SK-N-SH (cell line): Measurements from ENCODE around the gene ZNF564. TPM values are rescaled to one million over a fixed set of nuclear protein-coding genes. Genes with fewer than 3 reads are reported as not detected.

Experiments used
- CTCF ChIA-PET: fragments of 300-600, 350-600 bp; formaldehyde crosslinking; extraction: SDS; loops from one replicate; lab custom pipeline; 2021; lab: Yijun Ruan, JAX
- POLR2A ChIA-PET: fragments of 350-600 bp; sonication (Branson Sonifier 250); formaldehyde crosslinking; extraction: SDS; loops from one replicate; lab custom pipeline; 2020; ENCODE audit warnings: antibody characterized with exemption, inconsistent platforms; lab: Yijun Ruan, JAX
- DNase-seq: peaks from one replicate; pipeline ENCODE4 v3.0.0; 2012
- H2AFZ ChIP-seq: fragments of 200-600 bp; sonication (generic); 2 replicates; pipeline ENCODE4 v1.8.1; 2016; ENCODE audit warnings: antibody characterized with exemption, mild to moderate bottlenecking, low read depth
- H3F3A ChIP-seq: fragments of 200-600 bp; sonication (generic); replicated peaks from 2 replicates; pipeline ENCODE3; 2016; ENCODE audit warnings: antibody characterized with exemption, mild to moderate bottlenecking; ENCODE audit not compliant: insufficient read depth
- H3K27ac ChIP-seq, 2 experiments: fragments of 200-500 bp in 1 of 2; fragments of 200-600 bp in 1 of 2; sonication (Bioruptor generic) in 1 of 2; sonication (generic), shearing (Covaris generic) in 1 of 2; 2 replicates each; pipeline versions ENCODE4 v1.5.1 to v1.6.1; 2014 to 2016; ENCODE audit warnings: low read depth in 2 of 2, inconsistent platforms in 1 of 2, low read length in 1 of 2, mild to moderate bottlenecking in 1 of 2, mixed read lengths in 1 of 2
- H3K27me3 ChIP-seq: fragments of 200-600 bp; sonication (generic), shearing (Covaris generic); 2 replicates; pipeline ENCODE4 v1.6.1; 2016; ENCODE audit warnings: mixed run types; ENCODE audit not compliant: insufficient read depth
- H3K36me3 ChIP-seq, 2 experiments: fragments of 200-500 bp in 1 of 2; fragments of 200-600 bp in 1 of 2; sonication (Bioruptor generic) in 1 of 2; sonication (generic) in 1 of 2; replicated peaks in 1 of 2; 2 replicates each; pipeline versions ENCODE3 to v1.5.1; 2014 to 2016; ENCODE audit warnings: low read length in 1 of 2, mild to moderate bottlenecking in 1 of 2; ENCODE audit not compliant: insufficient read depth in 2 of 2, control insufficient read depth in 1 of 2
- H3K4me1 ChIP-seq, 2 experiments: fragments of 200-500 bp in 1 of 2; fragments of 200-600 bp in 1 of 2; sonication (Bioruptor generic) in 1 of 2; sonication (generic), shearing (Covaris generic) in 1 of 2; 2 replicates each; pipeline versions ENCODE4 v1.5.1 to v1.6.1; 2014 to 2016; ENCODE audit warnings: low read depth in 1 of 2, low read length in 1 of 2, mixed run types in 1 of 2; ENCODE audit not compliant: insufficient read depth in 2 of 2, control insufficient read depth in 1 of 2
- H3K4me2 ChIP-seq: fragments of 200-600 bp; sonication (generic), shearing (Covaris generic); 2 replicates; pipeline ENCODE4 v1.6.1; 2017; ENCODE audit warnings: mixed run types
- H3K4me3 ChIP-seq, 2 experiments: fragments of 200-500 bp in 1 of 2; fragments of 200-600 bp in 1 of 2; sonication (Bioruptor generic) in 1 of 2; sonication (generic), shearing (Covaris generic) in 1 of 2; 2 replicates each; pipeline versions ENCODE4 v1.5.1 to v1.8.1; 2014 to 2016; ENCODE audit warnings: low read depth in 2 of 2, inconsistent platforms in 1 of 2, low read length in 1 of 2, mild to moderate bottlenecking in 1 of 2, mixed read lengths in 1 of 2, moderate library complexity in 1 of 2
- H3K79me2 ChIP-seq: fragments of 200-600 bp; sonication (generic); 2 replicates; pipeline ENCODE4 v1.8.1; 2017; ENCODE audit warnings: mild to moderate bottlenecking; ENCODE audit not compliant: insufficient read depth
- H3K9ac ChIP-seq: fragments of 200-600 bp; sonication (generic); 2 replicates; pipeline ENCODE4 v1.6.1; 2017; ENCODE audit warnings: mixed run types
- H3K9me2 ChIP-seq: fragments of 200-600 bp; sonication (generic); 2 replicates; pipeline ENCODE4 v1.6.1; 2017; ENCODE audit warnings: mixed run types
- H3K9me3 ChIP-seq: fragments of 200-600 bp; sonication (generic); 2 replicates; pipeline ENCODE4 v1.6.1; 2017; ENCODE audit warnings: mixed run types, mild to moderate bottlenecking, moderate library complexity
- H4K20me1 ChIP-seq: fragments of 200-600 bp; sonication (generic); 2 replicates; pipeline ENCODE4 v1.6.1; 2017; ENCODE audit warnings: mild to moderate bottlenecking, mixed run types; ENCODE audit not compliant: insufficient read depth
- CHD2 ChIP-seq: fragments of 150-350 bp; IDR thresholded peaks from 2 replicates; pipeline ENCODE4 v1.6.1; 2018; ENCODE audit warnings: low read length; ENCODE audit not compliant: partially characterized antibody
- ELF1 ChIP-seq: IDR thresholded peaks from 2 replicates; pipeline ENCODE4 v1.4.0; 2012
- EP300 ChIP-seq, 2 experiments: IDR thresholded peaks; 2 replicates each; pipeline versions ENCODE4 v1.4.0 to v1.6.1; 2012; ENCODE audit warnings: borderline replicate concordance in 1 of 2, low read depth in 1 of 2, low read length in 1 of 2
- GABPA ChIP-seq: IDR thresholded peaks from 2 replicates; pipeline ENCODE4 v1.4.0; 2012; ENCODE audit warnings: low read depth, mild to moderate bottlenecking
- MXI1 ChIP-seq: IDR thresholded peaks from 2 replicates; pipeline ENCODE4 v1.6.1; 2012; ENCODE audit warnings: mild to moderate bottlenecking, low read depth, low read length, improper control_type of control experiment
- POLR2AphosphoS5 ChIP-seq: IDR thresholded peaks from 2 replicates; pipeline ENCODE4 v1.6.1; 2012; ENCODE audit warnings: low read depth, low read length
- RFX5 ChIP-seq: IDR thresholded peaks from 2 replicates; pipeline ENCODE4 v1.6.1; 2012; ENCODE audit warnings: mild to moderate bottlenecking, improper control_type of control experiment, low read length
- SIN3A ChIP-seq: IDR thresholded peaks from 2 replicates; pipeline ENCODE4 v1.6.1; 2012; ENCODE audit warnings: low read depth, mild to moderate bottlenecking, low read length, moderate library complexity, borderline replicate concordance
- TAF1 ChIP-seq: IDR thresholded peaks from 2 replicates; pipeline ENCODE4 v1.6.1; 2012; ENCODE audit warnings: low read depth, mild to moderate bottlenecking, low read length, moderate library complexity, borderline replicate concordance
- TCF12 ChIP-seq: IDR thresholded peaks from 2 replicates; pipeline ENCODE4 v1.4.0; 2012
- TEAD4 ChIP-seq: IDR thresholded peaks from 2 replicates; pipeline ENCODE4 v1.4.0; 2012; ENCODE audit warnings: mild to moderate bottlenecking, borderline replicate concordance; ENCODE audit not compliant: insufficient read depth
- WGBS: methylation state at CpG from one replicate; pipeline ENCODE4 v1.1.6; 2017; ENCODE audit warnings: low lambda C conversion rate; 5-methylcytosine and 5-hydroxymethylcytosine counted together
- polyA plus RNA-seq, 3 experiments: library from polyadenylated mRNA; depleted of rRNA; stranded (reverse); fragments of >200 nt; gene quantifications; 2 replicates each; pipeline ENCODE4 v1.2.3, GENCODE V29; 2012
- TF ChIP-seq, protein P1 (sequence below): IDR thresholded peaks from 2 replicates; pipeline ENCODE4; 2012
- TF ChIP-seq, protein P2 (sequence below): IDR thresholded peaks from 2 replicates; pipeline ENCODE4 v1.6.1; 2012; ENCODE audit warnings: mild to moderate bottlenecking, low read depth, low read length, moderate library complexity
- TF ChIP-seq, protein P3 (sequence below): fragments of 200-600 bp; sonication (generic); IDR thresholded peaks from 2 replicates; pipeline ENCODE4 v1.6.1; 2017; ENCODE audit warnings: antibody characterized with exemption, mild to moderate bottlenecking, moderate library complexity
- TF ChIP-seq, protein P4 (sequence below): fragments of 150-350 bp; IDR thresholded peaks from 2 replicates; pipeline ENCODE4 v1.6.1; 2016; ENCODE audit warnings: mild to moderate bottlenecking, low read depth, low read length

Gene ZNF564
- 1.3 TPM in 2 replicates for polyA plus RNA-seq (2012; rRNA removed)
- 1.7 and 2.0 TPM in 2 replicates for polyA plus RNA-seq (2012; cell fraction: cytosol; rRNA removed)
- 1.7 and 3.1 TPM in 2 replicates for polyA plus RNA-seq (2012; cell fraction: nucleus; rRNA removed)

DNA sequence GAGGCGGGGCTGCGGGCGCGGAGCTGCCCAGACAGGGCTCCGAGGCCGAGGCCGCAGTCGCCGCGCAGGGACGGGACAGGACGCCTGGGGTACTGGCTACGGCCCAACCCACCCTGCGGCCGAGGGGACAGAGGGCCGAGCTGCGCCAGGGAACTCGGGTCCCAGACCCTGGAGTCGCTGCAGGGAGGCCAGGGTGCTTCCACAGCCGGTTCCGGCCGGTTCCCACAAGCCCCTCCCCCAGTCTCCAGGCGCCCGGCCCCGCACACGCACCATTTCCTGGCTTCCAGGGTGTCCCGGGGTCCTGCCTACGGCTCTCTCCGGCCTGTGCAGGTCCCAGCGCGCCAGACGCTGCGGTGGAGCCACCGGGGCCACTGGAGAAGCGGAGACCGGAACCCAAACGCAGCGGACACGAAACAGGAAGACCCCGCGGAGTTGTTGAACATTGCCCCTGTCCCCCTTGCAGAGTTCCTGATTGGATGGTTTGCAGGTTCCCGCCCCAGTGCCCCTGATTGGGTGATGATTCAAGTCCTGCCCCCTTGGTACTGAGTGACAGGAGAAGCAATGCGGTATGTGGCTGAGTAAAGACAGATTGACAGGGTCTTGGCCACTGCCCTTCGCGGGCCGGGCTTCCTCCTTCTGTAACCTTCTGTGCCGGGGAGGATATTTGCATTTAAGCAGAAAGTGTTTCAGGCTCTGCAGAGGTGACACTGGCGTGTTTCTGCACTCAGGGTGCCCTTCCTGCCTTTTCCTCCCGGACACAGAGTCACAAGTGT, at the start of gene ZNF564:
ZNF564 (minus strand) TSS at position 423 of the 773 bp plus-strand sequence; CDS start at position 273, 150 bp downstream.
- Histone ChIP-seq H3K4me2 (peak within 1 kb of the TSS; percentile 70), H3K9ac (peak within 1 kb of the TSS; percentile 86), H3K9me2 (no peaks in the 10 kb centered on the region), H3K4me1 (peaks cover 0 to 7% of the 10 kb centered on the region in 2 experiments; a peak in 1 of 4 replicates), H3K4me3 (peak within 1 kb of the TSS; percentile 71 to 89), H3F3A (peaks cover 17% of the 10 kb centered on the region), H3K9me3 (no peaks in the 10 kb centered on the region), H3K79me2 (peaks cover 46% of the 10 kb centered on the region), H2AFZ (peak within 1 kb of the TSS; percentile 90), H3K27ac (peak within 1 kb of the TSS; percentile 91), H4K20me1 (no peaks in the 10 kb centered on the region), H3K36me3 (peaks cover 0 to 29% of the 10 kb centered on the region in 2 experiments), H3K27me3 (no peaks in the 10 kb centered on the region)
- ChIA-PET CTCF (interaction anchor here (0.9 to 2.7 kb wide), 6 partner anchors 10 to 516 kb away, joined by 3 to 16 read pairs (median 4); partner anchors contain the start of gene ZNF433), POLR2A (interaction anchor here (1.1 kb wide), 1 partner anchor 56 kb away, joined by 7 read pairs; no protein-coding TSS in a partner anchor)
- no peak for TF ChIP-seq EP300 (IDR thresholded peaks at IDR 0.05; ENCODE audit: borderline replicate concordance in 1 of 2, low read depth in 1 of 2, low read length in 1 of 2)
- TF ChIP-seq GABPA = peak; percentile 83
- TF ChIP-seq RFX5 = no peak
- peak; percentile 71 for TF ChIP-seq TAF1
- TF ChIP-seq ELF1 = peak; percentile 81
- TF ChIP-seq SIN3A = 0 out of 2 replicates have a peak, but pooled peaks have one; percentile 19
- TF ChIP-seq, protein P1, sequence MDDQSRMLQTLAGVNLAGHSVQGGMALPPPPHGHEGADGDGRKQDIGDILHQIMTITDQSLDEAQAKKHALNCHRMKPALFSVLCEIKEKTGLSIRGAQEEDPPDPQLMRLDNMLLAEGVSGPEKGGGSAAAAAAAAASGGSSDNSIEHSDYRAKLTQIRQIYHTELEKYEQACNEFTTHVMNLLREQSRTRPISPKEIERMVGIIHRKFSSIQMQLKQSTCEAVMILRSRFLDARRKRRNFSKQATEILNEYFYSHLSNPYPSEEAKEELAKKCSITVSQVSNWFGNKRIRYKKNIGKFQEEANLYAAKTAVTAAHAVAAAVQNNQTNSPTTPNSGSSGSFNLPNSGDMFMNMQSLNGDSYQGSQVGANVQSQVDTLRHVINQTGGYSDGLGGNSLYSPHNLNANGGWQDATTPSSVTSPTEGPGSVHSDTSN = peak; percentile 100
- TF ChIP-seq, protein P2, sequence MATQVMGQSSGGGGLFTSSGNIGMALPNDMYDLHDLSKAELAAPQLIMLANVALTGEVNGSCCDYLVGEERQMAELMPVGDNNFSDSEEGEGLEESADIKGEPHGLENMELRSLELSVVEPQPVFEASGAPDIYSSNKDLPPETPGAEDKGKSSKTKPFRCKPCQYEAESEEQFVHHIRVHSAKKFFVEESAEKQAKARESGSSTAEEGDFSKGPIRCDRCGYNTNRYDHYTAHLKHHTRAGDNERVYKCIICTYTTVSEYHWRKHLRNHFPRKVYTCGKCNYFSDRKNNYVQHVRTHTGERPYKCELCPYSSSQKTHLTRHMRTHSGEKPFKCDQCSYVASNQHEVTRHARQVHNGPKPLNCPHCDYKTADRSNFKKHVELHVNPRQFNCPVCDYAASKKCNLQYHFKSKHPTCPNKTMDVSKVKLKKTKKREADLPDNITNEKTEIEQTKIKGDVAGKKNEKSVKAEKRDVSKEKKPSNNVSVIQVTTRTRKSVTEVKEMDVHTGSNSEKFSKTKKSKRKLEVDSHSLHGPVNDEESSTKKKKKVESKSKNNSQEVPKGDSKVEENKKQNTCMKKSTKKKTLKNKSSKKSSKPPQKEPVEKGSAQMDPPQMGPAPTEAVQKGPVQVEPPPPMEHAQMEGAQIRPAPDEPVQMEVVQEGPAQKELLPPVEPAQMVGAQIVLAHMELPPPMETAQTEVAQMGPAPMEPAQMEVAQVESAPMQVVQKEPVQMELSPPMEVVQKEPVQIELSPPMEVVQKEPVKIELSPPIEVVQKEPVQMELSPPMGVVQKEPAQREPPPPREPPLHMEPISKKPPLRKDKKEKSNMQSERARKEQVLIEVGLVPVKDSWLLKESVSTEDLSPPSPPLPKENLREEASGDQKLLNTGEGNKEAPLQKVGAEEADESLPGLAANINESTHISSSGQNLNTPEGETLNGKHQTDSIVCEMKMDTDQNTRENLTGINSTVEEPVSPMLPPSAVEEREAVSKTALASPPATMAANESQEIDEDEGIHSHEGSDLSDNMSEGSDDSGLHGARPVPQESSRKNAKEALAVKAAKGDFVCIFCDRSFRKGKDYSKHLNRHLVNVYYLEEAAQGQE = 0 out of 2 replicates have a peak, but pooled peaks have one; percentile 23
- peak; percentile 45; the same call in 1 of the 2 replicates for TF ChIP-seq MXI1
- peak; percentile 85 for TF ChIP-seq POLR2AphosphoS5
- TF ChIP-seq, protein P3, sequence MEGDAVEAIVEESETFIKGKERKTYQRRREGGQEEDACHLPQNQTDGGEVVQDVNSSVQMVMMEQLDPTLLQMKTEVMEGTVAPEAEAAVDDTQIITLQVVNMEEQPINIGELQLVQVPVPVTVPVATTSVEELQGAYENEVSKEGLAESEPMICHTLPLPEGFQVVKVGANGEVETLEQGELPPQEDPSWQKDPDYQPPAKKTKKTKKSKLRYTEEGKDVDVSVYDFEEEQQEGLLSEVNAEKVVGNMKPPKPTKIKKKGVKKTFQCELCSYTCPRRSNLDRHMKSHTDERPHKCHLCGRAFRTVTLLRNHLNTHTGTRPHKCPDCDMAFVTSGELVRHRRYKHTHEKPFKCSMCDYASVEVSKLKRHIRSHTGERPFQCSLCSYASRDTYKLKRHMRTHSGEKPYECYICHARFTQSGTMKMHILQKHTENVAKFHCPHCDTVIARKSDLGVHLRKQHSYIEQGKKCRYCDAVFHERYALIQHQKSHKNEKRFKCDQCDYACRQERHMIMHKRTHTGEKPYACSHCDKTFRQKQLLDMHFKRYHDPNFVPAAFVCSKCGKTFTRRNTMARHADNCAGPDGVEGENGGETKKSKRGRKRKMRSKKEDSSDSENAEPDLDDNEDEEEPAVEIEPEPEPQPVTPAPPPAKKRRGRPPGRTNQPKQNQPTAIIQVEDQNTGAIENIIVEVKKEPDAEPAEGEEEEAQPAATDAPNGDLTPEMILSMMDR = 0 out of 2 replicates have a peak, but pooled peaks have one; percentile 7
- no peak for TF ChIP-seq TEAD4
- TF ChIP-seq, protein P4, sequence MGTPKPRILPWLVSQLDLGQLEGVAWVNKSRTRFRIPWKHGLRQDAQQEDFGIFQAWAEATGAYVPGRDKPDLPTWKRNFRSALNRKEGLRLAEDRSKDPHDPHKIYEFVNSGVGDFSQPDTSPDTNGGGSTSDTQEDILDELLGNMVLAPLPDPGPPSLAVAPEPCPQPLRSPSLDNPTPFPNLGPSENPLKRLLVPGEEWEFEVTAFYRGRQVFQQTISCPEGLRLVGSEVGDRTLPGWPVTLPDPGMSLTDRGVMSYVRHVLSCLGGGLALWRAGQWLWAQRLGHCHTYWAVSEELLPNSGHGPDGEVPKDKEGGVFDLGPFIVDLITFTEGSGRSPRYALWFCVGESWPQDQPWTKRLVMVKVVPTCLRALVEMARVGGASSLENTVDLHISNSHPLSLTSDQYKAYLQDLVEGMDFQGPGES = peak; percentile 94
- 0 out of 2 replicates have a peak, but pooled peaks have one; percentile 4 for TF ChIP-seq TCF12
- TF ChIP-seq CHD2 = peak; percentile 86
- DNase-seq = peak; percentile 97
- WGBS = 2% methylated on average over 12 of the region's 49 CpGs
